ENCODE results near the gene DRAXIN. TPM values are rescaled to one million over a fixed set of nuclear protein-coding genes. Genes with fewer than 3 reads are reported as not detected.

The DRAXIN gene
- total and polyA plus RNA-seq, 4 donors, result 0.04 to 0.31 (median 0.14) TPM

DNA sequence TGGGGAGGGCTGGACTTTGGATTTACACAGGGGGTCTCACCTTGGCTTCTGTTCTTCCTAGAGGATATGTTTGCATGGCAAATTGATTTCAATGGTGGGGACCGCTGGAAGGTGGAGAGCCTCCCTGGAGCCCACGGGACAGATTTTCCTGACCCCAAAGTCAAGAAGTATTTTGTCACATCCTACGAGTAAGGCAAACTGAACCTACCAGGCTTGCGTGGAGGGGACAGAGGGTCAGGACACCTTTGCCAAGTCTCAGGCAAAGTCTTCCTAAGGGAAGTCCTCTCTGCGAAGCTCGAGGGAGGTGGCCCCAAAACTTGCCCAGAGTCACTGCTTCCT lies 20.3 kb upstream of the DRAXIN start:
- TF ChIP-seq, protein P1, sequence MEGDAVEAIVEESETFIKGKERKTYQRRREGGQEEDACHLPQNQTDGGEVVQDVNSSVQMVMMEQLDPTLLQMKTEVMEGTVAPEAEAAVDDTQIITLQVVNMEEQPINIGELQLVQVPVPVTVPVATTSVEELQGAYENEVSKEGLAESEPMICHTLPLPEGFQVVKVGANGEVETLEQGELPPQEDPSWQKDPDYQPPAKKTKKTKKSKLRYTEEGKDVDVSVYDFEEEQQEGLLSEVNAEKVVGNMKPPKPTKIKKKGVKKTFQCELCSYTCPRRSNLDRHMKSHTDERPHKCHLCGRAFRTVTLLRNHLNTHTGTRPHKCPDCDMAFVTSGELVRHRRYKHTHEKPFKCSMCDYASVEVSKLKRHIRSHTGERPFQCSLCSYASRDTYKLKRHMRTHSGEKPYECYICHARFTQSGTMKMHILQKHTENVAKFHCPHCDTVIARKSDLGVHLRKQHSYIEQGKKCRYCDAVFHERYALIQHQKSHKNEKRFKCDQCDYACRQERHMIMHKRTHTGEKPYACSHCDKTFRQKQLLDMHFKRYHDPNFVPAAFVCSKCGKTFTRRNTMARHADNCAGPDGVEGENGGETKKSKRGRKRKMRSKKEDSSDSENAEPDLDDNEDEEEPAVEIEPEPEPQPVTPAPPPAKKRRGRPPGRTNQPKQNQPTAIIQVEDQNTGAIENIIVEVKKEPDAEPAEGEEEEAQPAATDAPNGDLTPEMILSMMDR (IDR thresholded peaks at IDR 0.05; ENCODE audit: control extremely low read depth, extremely low read depth), result no peak
- H3K4me1 ChIP-seq (ENCODE audit: control insufficient read depth in 5 of 5, insufficient read depth in 5 of 5, low read length in 5 of 5), result peaks cover 0 to 10% (median 0%) of the 10 kb centered on the region in 5 donors
- H3K4me3 ChIP-seq, result no peak overlapping the region
- H3K9me3 ChIP-seq (ENCODE audit: control insufficient read depth in 4 of 4, insufficient read depth in 3 of 4, low read length in 3 of 4), result no peaks in the 10 kb centered on the region
- peaks cover 3 to 46% (median 15%) of the 10 kb centered on the region in 4 donors for H3K36me3 ChIP-seq (ENCODE audit: control insufficient read depth in 4 of 4, insufficient read depth in 4 of 4, low read length in 4 of 4)
- no peak overlapping the region for H3K9ac ChIP-seq (ENCODE audit: insufficient read depth in 1 of 2, low read length in 2 of 2)
- H3K27ac ChIP-seq (ENCODE audit: low read depth in 1 of 2, low read length in 1 of 2), result peak overlapping the region in 1 of 2 donors; percentile 42
- DNase-seq (no peak), ATAC-seq (ENCODE audit: insufficient read depth, low FRiP score) (no peak)
- H3K27me3 ChIP-seq (ENCODE audit: control insufficient read depth in 3 of 3, insufficient read depth in 3 of 3, low read length in 2 of 3), result no peaks in the 10 kb centered on the region
- WGBS, 2 donors, result 66 to 69% methylated on average over 6 of the region's 6 CpGs

- no peak for DNase-seq
- TF ChIP-seq, protein P1 (IDR thresholded peaks at IDR 0.05; ENCODE audit: control extremely low read depth, extremely low read depth), result no peak
- no peak for ATAC-seq (ENCODE audit: insufficient read depth, low FRiP score)
- Histone ChIP-seq H3K27me3 (ENCODE audit: control insufficient read depth in 3 of 3, insufficient read depth in 3 of 3, low read length in 2 of 3) (no peaks in the 10 kb centered on the region), H3K4me1 (ENCODE audit: control insufficient read depth in 5 of 5, insufficient read depth in 5 of 5, low read length in 5 of 5) (peaks cover 0 to 10% (median 0%) of the 10 kb centered on the region in 5 donors), H3K9me3 (ENCODE audit: control insufficient read depth in 4 of 4, insufficient read depth in 3 of 4, low read length in 3 of 4) (no peaks in the 10 kb centered on the region), H3K4me3 (no peak overlapping the region), H3K27ac (ENCODE audit: low read depth in 1 of 2, low read length in 1 of 2) (peak overlapping the region in 1 of 2 donors; percentile 21), H3K9ac (ENCODE audit: insufficient read depth in 1 of 2, low read length in 2 of 2) (no peak overlapping the region), H3K36me3 (ENCODE audit: control insufficient read depth in 4 of 4, insufficient read depth in 4 of 4, low read length in 4 of 4) (peaks cover 3 to 50% (median 16%) of the 10 kb centered on the region in 4 donors)
- WGBS, 2 donors, result 82 to 86% methylated on average over 14 of the region's 14 CpGs
Measured at GRCh38 chr1:11671544-11672286, 19.8 kb upstream of the DRAXIN start.

- Histone ChIP-seq H3K36me3 (ENCODE audit: control insufficient read depth in 4 of 4, insufficient read depth in 4 of 4, low read length in 4 of 4) (peaks cover 3 to 57% (median 20%) of the 10 kb centered on the region in 4 donors), H3K4me1 (ENCODE audit: control insufficient read depth in 5 of 5, insufficient read depth in 5 of 5, low read length in 5 of 5) (peaks cover 0 to 9% (median 0%) of the 10 kb centered on the region in 5 donors), H3K4me3 (no peak overlapping the region), H3K27ac (ENCODE audit: low read depth in 1 of 2, low read length in 1 of 2) (no peak overlapping the region), H3K9ac (ENCODE audit: insufficient read depth in 1 of 2, low read length in 2 of 2) (no peak overlapping the region), H3K9me3 (ENCODE audit: control insufficient read depth in 4 of 4, insufficient read depth in 3 of 4, low read length in 3 of 4) (no peaks in the 10 kb centered on the region), H3K27me3 (ENCODE audit: control insufficient read depth in 3 of 3, insufficient read depth in 3 of 3, low read length in 2 of 3) (no peaks in the 10 kb centered on the region)
- DNase-seq (no peak), ATAC-seq (ENCODE audit: insufficient read depth, low FRiP score) (no peak)
- WGBS, 2 donors, result 93 to 94% methylated on average over 14 of the region's 14 CpGs
- TF ChIP-seq, protein P1 (IDR thresholded peaks at IDR 0.05; ENCODE audit: control extremely low read depth, extremely low read depth), result no peak
Measured at GRCh38 chr1:11673089-11673769, 18.3 kb upstream of the DRAXIN start.
